GM19467 (cell line): ENCODE data around the gene PRAME.
"Not testable (repeated sequence)": the region's sequence is repeated elsewhere in the genome, so short reads cannot be mapped to it uniquely, and the experiment has no call there.

Experiments used
- ATAC-seq: cut with Tn5 transposase; IDR thresholded peaks from one replicate; pipeline ENCODE4 v1.9.1; 2021; ENCODE audit warnings: mild to moderate bottlenecking, moderate library complexity; ENCODE audit not compliant: unreplicated experiment

Gene PRAME, protein sequence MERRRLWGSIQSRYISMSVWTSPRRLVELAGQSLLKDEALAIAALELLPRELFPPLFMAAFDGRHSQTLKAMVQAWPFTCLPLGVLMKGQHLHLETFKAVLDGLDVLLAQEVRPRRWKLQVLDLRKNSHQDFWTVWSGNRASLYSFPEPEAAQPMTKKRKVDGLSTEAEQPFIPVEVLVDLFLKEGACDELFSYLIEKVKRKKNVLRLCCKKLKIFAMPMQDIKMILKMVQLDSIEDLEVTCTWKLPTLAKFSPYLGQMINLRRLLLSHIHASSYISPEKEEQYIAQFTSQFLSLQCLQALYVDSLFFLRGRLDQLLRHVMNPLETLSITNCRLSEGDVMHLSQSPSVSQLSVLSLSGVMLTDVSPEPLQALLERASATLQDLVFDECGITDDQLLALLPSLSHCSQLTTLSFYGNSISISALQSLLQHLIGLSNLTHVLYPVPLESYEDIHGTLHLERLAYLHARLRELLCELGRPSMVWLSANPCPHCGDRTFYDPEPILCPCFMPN

GRCh38 chr22:22558972-22559603 is at the start of gene PRAME:
Gene PRAME (minus strand): TSS chr22:22559265. CDS start chr22:22556832, 2,433 bp downstream.
- no peak for ATAC-seq

DNA sequence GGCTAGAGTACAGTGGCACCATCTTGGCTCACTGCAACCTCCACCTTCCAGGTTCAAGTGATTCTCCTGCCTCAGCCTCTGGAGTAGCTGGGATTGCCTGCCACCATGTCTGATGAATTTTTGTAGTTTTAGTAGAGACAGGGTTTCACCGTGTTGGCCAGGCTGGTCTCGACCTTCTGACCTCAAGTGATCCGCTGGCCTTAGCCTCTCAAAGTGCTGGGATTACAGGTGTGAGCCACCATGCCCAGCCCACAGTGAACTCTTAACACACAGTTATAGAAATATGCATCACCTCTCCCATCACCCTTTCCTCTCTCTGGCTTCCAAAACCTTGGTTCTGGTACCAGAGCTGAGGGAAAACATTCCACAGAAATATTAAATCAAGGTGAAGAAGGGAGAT is 49.0 kb upstream of the PRAME start:
- ATAC-seq, result not testable (repeated sequence)

DNA sequence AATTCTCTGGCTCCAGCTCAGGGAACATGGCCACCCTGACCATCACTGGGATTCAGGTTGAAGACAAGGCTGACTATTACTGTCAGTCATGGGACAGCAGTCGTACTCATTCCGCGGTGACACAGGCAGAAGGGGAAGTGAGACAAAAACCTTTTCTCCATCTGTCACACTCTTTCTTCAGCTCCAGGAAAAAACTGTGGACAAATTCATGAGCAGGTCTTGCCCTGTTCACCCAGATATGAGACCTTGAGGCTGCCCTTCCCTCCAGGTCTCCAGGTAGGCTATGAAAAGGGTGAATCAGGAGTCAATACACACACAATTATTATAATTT is 46.0 kb upstream of the PRAME start:
- no peak for ATAC-seq

DNA sequence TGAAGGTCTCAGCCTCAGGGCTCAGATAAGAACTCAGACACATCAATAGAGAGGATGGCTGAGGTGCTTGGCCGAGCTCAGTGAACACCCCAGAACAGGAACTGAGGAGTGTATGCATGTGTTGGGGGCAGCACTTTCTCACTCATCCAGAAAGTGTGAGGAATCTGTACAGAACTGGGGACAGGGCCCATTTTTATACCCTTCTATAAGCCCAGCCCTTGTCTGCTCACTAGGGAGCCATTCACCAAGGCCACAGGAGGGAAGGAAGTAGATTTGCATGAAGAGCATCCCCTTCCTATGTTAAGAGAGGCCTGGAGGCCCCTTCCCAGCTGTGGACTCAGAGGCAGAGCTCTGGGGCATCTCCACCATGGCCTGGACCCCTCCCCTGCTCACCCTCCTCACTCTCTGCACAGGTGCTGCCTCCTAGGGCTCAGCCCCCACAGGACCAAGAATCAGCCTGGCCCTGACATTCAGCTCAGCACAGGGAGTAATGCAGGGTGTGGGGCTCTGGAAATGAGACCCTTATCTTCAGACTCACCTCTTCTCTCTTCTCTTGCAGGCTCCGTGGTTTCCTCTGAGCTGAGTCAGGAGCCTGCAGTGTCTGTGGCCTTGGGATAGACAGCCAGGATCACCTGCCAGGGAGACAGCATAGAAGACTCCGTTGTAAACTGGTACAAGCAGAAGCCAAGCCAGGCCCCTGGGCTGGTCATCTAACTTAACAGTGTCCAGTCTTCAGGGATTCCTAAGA is 45.4 kb upstream of the PRAME start:
- ATAC-seq, result no peak

DNA sequence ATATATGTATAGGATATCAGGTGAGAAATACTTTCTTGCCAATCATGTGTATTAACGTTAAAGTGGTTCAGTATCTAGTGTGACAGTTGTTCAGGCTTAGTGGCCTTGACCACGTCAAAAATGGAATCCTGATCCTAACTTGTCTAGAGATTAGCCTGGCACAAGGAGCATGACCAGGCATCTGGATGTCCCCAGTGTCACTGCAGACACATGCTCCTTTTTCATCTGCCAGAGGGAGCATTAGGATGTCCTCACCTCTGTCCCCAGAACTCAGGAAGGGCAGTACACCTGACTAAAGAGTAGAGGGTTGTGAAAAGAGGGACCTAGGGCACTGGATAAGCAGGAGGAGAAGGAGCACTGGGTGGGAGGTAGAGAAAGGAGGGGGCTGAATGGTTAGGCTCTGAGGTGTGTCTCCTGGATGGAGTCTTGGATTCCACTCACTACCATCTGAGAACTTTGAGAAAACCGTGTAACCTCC is 44.4 kb upstream of the PRAME start:
- no peak for ATAC-seq

GRCh38 chr22:22600531-22601261 is 41.6 kb upstream of the PRAME start:
- ATAC-seq, result no peak

- no peak for ATAC-seq
Observed at GRCh38 chr22:22599248-22599647, 40.2 kb upstream of the PRAME start.

DNA sequence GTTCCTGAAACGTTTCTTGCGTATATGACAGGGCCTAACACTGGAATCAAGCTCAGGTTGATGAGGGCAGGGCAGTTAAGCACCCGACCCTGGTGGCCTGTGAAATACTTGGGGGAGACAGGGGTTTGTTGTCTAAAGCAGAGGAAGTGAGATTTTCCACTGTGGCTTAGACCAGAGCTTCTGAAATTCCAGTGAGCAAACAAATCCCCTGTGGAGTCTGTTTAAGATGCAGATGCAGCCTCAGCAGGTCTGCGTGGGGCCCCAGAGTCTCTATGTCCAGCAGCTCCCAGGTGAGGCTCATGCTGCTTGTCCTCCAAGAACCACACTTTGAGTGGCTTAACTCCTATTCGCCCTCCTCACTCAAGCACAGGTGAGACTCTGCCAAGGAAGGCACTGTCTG is 39.1 kb upstream of the PRAME start:
- ATAC-seq, result no peak

DNA sequence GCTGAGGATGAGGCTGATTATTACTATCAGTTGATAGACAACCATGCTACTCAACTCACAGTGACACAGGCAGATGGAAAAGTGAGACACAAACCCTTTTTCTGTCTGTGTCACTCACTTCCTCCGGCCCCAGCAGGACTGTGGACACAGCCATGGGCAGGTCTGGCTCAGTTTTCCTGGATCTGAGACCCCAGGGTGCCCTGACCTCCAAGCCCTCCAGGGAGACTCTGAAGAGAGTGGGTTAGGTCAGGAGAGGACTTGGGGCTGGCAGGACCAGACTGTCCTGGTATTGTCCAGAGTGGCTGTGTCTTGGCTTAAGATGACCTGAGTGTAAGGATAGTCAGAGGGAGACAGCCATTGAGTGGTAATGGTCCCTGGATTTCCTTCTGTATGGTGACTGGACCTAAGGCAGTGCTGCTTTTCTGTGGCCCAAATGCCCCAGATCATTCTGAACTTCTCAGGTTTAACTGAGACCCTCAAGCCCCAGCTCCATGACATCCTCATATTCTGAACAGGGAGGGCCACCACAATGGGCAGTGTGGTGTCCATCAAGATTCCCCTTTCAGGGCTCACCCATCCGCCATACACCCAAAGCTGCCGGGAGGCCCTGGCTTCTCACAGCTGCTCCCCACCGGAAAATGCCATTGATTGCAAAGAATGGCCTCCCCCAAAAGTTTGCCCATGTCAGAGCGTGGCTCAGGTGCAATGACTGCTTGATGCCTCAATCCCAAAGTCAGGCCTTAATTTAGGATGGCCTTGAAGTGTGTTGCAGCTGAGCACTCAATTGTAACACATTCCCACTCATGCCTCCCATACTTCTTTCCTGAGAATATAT is 36.2 kb upstream of the PRAME start:
- ATAC-seq, result no peak

GRCh38 chr22:22593964-22594656 is 35.0 kb upstream of the PRAME start:
- no peak for ATAC-seq

DNA sequence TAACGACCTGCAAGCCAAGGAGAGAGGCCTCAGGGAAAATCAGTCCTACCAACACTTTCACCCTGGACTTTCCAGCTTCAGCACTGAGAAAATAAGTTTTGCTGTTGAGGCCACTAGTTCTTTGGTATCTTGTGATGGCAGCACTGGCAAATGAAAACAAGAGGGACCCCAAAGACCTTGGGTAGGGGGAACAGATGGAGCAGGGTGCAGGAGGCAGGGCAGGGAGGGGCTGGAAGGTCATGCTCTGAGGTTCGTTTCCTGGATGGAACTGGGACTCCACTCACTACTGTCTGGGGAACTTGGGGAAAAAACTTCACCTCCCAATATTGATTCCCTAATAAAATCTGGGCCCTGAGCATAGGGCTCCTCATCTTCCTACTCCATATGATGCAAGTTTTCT is 34.2 kb upstream of the PRAME start:
- no peak for ATAC-seq

DNA sequence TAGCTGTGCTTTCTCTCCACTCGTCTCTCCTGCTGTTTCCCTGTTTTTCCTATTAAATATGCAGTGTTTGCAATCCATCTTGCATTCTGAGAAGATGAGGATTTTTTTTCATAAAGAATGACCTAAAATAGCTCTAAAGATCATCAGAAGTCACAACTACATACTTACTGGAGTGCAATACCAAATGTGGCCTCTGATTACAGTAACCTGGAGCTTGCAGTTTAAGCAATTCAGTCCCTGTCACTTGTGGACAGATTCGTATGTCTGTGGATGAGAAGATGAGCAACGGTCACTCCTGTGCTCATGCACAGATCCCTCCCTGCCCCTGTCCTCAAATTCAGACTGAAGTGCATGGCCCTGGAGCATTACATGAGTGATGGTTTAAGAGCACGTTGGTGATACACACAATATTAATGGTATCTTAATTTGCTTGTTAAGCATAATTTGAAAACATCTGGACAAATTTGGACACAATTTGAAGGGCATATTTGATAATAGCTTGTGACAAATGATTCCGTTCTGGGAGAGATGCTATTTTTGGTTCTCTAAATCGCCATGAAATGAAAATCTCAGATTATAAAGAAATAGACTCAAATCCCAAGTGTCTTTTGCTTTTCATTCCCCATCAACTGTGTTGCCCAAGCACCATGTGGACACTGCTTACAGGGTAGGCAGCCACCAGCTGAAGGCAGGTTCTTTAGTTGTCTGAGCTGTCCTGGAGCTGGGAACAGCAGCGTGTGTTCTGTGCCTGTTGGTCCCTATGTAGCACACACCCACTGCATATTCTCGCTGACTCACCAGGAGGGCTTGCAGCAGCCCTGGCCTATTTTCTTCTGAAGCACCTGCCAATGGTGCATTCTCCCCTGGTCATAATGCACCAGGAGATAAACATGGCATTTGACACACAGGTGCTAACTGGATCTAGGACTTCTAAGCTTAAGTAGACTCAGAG is 32.6 kb upstream of the PRAME start:
- no peak for ATAC-seq

DNA sequence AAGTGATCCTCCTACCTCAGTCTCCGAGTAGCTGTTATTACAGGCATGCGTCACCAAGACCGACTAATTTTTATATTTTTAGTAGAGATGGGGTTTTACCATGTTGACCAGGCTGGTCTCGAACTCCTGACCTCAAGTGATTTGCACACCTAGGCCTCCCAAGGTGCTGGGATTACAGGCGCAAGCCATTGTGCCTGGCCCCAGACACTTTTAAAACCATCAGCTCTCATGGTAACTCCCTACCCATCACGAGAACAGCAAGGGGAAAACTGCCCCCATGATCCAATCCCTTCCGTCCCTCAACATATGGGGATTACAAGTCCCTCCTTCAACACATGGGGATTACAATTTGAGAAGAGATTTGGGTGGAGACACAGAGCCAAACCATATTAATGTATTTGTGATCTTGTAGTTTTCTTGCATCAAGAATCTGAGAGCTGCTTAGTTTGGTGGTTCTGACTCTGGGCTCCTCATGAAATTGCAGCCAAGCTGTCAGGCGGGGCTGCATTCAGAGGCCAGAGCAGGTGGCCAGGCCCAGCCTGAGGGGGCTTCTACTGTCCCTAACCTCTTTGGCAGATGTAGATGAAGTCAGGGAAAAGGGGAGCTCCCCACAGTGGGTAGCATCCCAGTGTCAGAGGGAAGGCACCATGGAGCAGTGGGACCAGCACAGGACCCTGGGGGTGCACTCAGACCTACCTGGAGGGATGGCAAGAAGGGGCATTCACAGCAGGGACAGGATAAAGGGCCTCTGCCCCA is 31.2 kb upstream of the PRAME start:
- no peak for ATAC-seq

- ATAC-seq, result no peak
Observed at GRCh38 chr22:22588485-22589164, 29.6 kb upstream of the PRAME start.

GRCh38 chr22:22587577-22588188 is 28.6 kb upstream of the PRAME start:
- no peak for ATAC-seq

DNA sequence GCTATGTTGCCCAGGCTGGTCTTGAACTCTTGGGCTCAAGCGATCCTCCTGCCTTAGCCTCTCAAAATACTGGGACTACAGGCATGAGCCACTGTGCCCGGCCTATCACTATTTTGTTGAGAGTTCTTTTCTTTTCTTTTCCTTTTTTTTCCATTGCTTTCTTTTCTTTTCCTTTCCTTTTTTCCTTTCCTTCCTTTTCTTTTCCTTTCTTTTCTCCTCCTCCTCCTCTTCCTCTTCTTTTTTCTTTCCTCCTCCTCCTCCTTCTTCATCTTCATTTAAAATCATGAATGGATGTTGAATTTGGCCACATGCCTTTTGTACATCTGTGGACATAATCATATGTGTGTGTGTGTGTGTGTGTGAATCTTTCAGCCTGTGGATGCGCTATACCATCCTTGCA is 25.7 kb upstream of the PRAME start:
- no peak for ATAC-seq

DNA sequence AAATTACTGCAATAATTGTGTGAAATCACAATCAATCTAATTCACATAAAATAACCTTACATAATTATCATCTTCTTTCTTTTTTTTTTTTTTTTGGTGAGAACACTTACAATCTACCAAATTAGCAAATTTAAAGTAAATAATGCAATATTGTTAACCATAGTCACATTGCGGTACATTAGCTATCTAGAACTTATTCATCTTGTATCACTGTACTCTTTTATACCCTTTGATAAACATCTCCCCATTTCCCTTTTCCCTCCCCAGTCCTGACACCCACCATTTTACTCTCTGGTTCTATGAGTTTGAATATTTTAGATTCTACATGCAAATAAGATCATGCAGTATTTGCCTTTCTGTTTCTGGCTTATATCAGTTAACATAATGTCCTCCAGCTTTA is 24.0 kb upstream of the PRAME start:
- no peak for ATAC-seq
